ENCODE data around the gene DTX1.
"Not testable (repeated sequence)": the region's sequence is repeated elsewhere in the genome, so short reads cannot be mapped to it uniquely, and the experiment has no call there.

Gene DTX1

DNA sequence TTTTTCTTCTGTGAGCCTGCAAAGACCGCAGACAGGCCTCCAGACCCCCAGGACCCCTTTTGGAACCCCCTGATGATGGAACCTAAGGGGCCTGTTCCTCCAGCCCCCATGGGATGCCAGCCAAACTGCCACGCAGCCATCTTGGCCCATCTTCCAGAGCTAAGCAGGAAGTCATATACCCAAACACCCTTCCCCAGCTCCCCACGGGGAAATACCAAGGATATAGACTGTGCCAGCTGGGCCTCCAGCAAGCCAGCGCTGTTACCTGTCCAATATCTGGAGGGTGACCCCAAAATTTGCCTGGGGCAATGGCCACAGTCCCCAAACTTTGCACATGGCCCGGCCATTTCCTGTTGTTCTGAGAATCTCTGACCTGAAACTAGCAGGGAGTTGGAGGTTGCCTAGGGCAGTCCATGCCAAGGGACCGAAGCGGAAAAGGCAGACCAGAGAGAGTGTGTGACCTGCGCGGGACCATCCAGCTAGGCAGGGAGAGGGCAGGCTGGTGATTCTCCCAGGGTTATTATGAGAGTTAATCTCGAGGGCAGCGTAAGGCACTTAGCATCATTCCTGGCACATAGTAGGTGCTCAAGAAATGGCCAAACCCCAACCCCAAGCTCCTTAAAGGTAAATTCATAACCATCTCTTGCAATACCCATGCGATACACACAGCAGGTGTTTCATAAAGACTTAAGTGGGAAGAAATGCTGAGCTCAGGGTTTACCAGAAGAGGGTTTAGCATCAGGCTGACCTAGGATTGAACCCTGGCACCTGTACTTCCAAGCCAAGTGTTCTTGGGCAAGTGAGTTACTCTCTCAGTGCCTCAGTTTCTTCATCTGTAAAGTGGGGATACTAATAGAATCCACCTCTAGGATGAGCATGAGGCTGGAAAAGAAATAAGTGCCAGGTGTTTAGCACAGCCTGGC is 81.6 kb downstream of the DTX1 start:
- DNase-seq: no peak

DNA sequence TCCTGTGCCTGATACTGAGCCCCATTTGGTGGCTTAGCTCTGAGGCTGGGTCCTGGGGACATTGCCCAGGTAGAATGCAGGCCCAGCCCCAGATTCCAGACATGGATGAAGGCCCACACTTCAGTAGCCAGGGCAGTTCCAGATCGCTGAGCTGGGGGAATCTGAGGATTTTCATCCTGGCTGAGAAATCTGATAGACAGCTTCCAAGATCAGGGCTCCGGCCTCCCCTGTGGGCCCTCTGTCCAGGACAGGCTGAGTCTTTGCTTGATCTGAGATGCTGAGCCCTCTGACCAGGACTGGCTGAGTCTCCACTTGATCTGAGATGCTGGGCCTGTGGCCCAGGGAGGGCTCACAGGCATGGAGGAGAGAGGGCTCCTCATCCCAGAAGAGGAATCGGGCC is 82.3 kb downstream of the DTX1 start:
- no peak for DNase-seq

GRCh38 chr12:113140706-113141105 is 84.2 kb downstream of the DTX1 start:
- DNase-seq: no peak

- DNase-seq: not testable (repeated sequence)
Observed at GRCh38 chr12:113141716-113142115, 85.2 kb downstream of the DTX1 start.

GRCh38 chr12:113142173-113142885 is 85.8 kb downstream of the DTX1 start:
- DNase-seq: no peak

DNA sequence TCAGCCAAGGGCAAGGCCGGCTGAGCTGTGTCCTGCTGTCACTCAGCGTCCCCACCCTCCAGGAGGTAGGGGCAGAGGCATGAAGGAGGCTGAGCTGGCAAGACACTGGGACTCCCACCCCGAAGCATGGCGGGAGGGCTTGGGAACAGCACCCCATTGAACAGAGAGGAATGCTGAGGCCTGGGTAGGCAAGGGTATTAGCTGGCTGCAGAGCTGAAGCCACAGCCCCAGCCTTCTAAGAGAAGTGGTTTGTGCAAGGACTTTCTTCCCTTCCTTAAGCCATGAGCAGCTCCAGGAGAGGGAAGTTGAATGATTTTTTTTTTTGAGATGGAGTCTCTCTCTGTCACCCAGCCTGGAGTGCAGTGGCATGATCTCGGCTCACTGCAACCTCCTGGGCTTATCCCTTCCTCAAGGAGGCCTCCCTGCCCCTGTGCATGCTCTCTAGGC is 86.4 kb downstream of the DTX1 start:
- DNase-seq: no peak

GRCh38 chr12:113143959-113144358 is 87.4 kb downstream of the DTX1 start:
- DNase-seq: no peak

GRCh38 chr12:113144806-113145205 is 88.3 kb downstream of the DTX1 start:
- no peak for DNase-seq

DNA sequence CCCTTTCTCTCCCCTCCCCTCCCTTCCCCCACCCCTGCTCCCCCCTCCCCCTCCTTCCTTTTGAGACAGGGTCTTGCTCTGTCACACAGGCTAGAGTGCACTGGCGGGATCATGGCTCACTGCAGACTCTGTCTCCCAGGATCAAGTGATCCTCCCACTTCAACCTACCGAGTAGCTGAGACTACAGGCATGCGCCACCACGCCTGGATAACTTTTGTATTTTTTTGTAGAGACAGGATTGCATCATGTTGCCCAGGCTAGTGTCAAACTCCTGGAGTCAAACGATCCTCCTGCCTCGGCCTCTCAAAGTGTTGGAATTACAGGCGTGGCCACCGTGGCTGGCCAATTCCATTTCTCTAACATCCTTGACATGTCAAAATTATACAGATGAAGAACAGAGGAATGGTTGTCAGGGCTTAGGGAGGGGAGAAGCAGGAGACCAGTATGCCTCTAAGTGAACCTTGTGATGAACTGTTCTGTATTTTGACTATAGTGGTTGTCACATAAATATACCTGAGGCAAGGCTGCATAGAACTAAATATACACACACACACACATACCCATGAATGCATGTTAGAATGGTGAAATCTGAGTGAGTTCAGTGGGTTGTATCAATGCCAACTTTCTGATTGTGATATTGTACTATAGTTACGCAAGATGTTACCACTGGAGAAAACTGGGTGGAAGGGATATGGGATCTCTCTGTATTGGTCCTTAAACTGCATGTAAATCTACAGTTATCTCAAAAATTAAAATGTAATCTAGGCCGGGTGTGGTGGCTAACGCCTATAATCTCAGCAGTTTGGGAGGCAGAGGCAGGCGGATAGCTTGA is 89.4 kb downstream of the DTX1 start:
- no peak for DNase-seq

GRCh38 chr12:113146999-113147398 is 90.5 kb downstream of the DTX1 start:
- no peak for DNase-seq

All from islet precursor cell (in vitro differentiated cells).